Islet precursor cell (in vitro differentiated cells): Measurements from ENCODE around the gene RIMOC1.
"Not testable (repeated sequence)": the region's sequence is repeated elsewhere in the genome, so short reads cannot be mapped to it uniquely, and the experiment has no call there.

Experiments
- DNase-seq: peaks from one replicate; pipeline ENCODE4 v3.0.0-alpha.2; 2018

RIMOC1 gene

DNA sequence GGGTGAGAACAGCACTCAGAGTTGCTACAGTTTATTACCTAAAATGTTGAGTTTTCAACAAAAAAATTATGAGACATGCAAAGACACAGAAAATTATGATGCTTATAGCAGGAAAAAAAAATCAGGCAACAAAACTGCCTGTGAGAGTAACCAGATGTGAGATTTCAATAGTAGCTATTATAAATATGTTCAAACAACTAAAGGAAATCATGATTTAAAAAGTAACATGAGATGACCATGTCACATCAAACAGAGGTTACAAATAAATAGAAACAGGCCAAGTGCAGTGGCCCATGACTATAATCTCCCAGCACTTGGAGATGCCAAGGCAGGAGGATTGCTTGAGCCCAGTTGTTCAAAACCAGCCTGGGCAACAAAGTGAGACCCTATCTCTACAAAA is 12.1 kb upstream of the RIMOC1 start:
- no peak for DNase-seq

DNA sequence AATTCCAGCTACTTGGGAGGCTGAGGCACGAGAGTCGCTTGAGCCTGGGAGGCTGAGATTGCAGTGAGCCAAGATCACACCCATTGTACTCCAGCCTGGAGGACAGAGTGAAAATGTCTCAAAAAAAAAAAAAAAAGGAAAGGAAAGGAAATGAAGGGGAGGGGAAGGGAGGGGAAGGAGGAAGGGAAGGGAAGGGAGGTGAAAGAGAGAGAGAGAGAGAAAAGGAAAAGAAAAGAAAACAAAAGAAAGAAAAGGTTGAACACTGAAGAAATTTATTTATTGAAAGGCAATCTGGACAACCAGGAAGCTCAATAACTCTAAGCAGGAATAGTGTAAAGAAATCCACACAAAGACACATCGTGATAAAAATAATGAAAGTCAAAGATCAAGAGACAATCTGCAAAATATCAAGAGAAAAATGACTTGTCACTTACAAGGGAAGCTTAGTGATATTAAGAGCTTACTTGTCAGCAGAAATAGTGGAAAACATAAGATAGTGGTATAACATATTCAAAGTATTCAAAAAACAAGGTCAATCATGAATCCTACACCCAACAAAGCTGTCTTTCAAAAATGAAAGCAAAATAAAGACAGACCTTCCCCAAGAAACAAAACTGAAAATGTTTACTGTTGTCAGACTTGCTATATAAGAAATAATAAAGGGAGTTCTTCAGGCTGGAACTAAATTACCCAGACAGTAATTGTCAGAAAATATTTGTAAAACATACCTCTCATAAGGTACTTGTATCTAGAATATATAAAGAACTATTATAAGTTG is 10.9 kb upstream of the RIMOC1 start:
- DNase-seq = no peak

DNA sequence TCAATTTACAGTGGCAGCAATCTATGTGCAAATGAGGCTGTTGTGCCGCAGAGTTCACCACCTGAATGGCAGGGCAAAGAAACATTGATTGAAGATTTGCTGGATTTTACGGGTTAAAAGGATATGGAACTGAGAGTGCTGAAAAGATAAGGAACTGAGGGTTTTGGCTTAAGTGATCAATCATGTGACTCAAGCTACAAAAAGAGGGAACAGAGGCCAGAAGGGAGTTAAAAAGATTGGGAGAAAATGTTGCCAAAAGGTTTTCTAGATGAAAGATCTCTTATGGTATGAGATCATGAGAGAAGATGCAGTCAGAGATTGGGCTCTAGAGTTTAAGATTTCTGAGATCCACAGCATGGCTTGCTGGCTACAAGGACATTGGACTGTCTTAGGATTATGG is 7.9 kb upstream of the RIMOC1 start:
- no peak for DNase-seq

GRCh38 chr5:41903382-41903891 is 707 bp upstream of the RIMOC1 start:
- DNase-seq = no peak

- no peak for DNase-seq
Measured at GRCh38 chr5:41906151-41906550, 2.0 kb downstream of the RIMOC1 start.

- no peak for DNase-seq
Measured at GRCh38 chr5:41908374-41909079, 4.4 kb downstream of the RIMOC1 start.

DNA sequence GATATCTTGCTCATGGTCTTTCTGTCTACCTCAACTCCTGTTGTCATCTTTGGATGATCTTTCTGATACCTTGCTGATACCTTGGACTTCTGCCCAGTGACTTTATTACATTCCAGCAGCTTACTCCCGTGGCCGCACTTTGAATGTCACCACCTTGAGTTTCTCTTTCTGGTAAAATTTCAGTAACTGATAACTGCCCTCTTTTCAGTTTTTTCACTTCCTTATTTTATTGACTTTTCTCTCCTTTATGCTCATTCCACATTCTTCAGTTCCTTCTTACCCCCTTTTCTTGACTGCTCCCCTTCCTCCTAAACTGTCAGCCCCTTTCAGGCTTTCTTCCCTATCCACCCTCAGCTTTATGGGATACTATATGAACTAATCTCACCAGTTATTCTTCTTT is 14.0 kb downstream of the RIMOC1 start:
- no peak for DNase-seq

DNA sequence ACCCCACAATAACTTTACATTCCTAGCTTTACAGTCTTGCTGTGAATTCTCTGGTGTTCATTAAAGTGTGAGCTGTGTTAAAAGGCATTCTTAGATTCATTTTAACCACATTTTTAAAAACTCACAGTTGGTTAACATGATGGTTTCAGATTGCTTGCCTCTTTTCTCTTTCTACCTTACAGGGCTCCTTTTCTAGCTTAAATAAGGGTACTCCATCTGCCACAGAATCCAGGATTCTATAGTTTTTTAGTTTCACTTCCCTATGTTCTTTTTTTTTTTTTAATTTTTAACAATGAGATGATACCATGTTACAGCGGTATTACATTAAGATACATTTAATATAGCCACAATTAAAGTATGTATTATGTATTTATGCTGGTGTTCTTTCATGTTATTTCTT is 17.0 kb downstream of the RIMOC1 start:
- DNase-seq = no peak

DNA sequence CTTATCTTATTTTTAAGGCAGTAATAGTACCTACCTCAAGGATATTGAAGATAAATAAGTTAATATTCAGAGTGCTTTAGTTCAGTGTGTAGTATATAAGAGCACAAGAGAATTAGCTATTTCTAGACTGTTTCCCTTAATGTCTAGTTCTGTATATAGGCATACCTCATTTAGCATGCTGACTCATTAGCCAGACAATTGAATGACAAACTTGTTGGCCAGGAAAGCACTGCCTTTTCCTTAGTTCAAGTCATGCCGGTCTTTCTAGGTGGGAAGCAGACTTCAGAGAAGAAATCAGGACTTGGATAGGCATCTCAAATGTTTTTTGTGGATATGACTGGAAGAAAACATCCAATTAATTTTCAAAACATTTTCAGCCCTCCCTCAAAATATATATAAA is 17.7 kb downstream of the RIMOC1 start:
- peak; percentile 55 for DNase-seq

DNA sequence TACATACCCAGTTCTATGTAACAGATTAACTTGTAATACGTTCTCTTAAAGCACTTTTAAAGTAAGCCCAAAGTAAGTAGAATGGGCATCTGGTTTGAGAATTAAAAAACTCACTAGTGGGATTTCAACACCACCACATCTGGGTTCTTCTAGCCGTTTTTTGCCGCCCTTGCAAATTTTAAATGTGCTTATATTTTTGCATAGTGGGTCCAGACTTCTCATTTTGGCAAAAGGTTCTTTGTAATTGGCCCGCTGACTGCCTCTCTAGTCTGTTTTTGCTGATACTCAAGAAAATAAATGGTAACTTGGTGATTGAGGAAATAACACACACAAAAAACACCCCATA is 20.4 kb downstream of the RIMOC1 start:
- no peak for DNase-seq

- DNase-seq = peak; percentile 88
Measured at GRCh38 chr5:41924872-41925554, 20.9 kb downstream of the RIMOC1 start, which contains the start of gene FBXO4. Gene FBXO4, plus strand, starts transcription at chr5:41925281. Its CDS starts 29 bp downstream, at chr5:41925310.

GRCh38 chr5:41925555-41925951 is 21.4 kb downstream of the RIMOC1 start:
- DNase-seq = no peak

GRCh38 chr5:41927604-41928003 is 23.5 kb downstream of the RIMOC1 start:
- no peak for DNase-seq

GRCh38 chr5:41929035-41929434 is 24.9 kb downstream of the RIMOC1 start:
- DNase-seq = no peak

GRCh38 chr5:41932770-41933169 is 28.6 kb downstream of the RIMOC1 start:
- DNase-seq = no peak

DNA sequence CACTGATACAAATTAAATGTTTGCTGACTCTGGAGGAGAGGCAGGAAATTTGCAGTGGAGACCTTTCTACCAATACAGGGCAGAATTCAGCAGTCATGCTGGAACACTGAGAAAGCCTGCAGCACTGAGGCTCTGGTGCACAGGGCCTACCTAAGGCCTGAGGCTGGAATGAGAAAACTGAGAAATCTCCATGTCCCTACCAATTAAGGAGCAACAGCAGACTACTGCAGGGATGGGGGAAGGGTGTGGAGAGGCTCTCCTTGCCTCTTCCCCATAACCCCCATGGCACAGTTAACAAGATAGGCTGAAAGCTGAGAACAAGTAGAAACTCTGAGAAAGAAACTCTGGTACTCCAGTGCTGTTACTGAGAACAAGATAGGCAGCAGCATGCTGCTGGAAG is 31.4 kb downstream of the RIMOC1 start:
- DNase-seq = peak; percentile 74

GRCh38 chr5:41940641-41941040 is 36.5 kb downstream of the RIMOC1 start:
- DNase-seq = no peak

GRCh38 chr5:41945332-41945955 is 41.3 kb downstream of the RIMOC1 start:
- DNase-seq = not testable (repeated sequence)

DNA sequence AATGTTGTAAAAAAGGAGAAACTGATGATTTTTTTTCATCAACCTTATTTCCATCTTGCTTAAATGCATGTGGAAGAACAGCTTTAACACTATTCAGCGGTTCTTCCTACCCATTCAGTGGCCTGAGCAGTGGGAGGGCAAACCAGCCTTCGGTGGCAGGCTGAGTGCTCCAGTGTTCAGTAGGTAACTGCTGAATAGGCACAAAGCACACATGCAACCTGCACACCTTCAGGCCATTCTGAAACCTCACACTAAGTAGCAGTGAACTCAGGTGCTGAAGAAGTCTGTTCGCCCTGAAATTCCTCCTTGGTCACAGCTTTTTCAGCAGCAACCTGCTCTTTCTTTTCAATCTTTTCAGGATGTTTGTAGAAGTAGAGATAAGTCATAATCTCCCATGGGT is 47.1 kb downstream of the RIMOC1 start:
- DNase-seq = no peak
